HG03108 (cell line): ENCODE results near the gene ABCB11.
"Not testable (repeated sequence)": the region's sequence is repeated elsewhere in the genome, so short reads cannot be mapped to it uniquely, and the experiment has no call there.

Experiments used
- ATAC-seq: cut with Tn5 transposase; IDR thresholded peaks from one replicate; pipeline ENCODE4 v1.9.1; 2021; ENCODE audit warnings: moderate library complexity; ENCODE audit not compliant: unreplicated experiment

Gene ABCB11

GRCh38 chr2:169031202-169031601 lies at the start of gene ABCB11:
TSS of gene ABCB11 (minus strand) at chr2:169031324. CDS start at chr2:169018125, 13,199 bp downstream.
- ATAC-seq: no peak

DNA sequence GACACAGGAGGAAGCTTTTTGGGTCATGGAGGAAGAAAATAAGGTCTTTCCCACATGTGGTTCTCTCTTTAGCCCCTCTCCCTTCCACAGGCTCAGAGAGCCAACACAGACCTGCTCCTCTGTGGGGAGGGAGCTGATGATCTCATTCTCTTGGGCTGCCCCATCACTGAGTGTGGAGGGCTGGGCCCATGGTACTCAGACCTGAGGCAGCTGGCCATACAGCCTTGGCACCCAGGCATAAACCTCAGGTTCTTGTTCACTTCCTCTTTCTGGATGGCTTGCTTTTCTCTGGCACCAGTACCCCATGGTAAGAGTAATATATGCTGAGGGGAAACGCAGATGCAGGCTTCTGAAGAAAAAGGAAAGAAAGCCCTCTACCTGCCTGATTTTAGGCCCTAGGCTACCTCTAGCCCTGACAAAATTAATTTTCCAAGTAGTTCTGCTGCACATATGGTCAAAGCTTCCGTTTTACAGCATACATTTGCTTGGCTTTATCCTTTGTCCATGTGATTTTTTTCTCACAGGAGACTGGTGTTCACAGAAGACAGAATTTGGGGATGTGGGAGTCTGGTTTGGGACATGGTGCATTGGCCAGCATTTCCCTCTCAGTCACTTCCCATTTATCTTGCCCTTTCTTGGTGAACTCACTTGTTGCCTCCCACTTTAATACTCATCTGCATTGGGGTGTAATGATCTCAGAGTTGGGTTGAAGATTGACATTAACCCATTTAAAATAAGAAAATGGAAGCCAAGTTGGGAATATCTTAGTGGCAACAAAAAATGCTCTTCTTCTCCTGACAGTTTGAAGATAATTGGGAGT lies 49.3 kb upstream of the ABCB11 start:
- ATAC-seq: peak; percentile 91

GRCh38 chr2:169077674-169078240 lies 46.6 kb upstream of the ABCB11 start:
- no peak for ATAC-seq

GRCh38 chr2:169073963-169074751 lies 43.0 kb upstream of the ABCB11 start:
- ATAC-seq: no peak

- ATAC-seq: no peak
Measured at GRCh38 chr2:169073211-169073962, 42.3 kb upstream of the ABCB11 start.

DNA sequence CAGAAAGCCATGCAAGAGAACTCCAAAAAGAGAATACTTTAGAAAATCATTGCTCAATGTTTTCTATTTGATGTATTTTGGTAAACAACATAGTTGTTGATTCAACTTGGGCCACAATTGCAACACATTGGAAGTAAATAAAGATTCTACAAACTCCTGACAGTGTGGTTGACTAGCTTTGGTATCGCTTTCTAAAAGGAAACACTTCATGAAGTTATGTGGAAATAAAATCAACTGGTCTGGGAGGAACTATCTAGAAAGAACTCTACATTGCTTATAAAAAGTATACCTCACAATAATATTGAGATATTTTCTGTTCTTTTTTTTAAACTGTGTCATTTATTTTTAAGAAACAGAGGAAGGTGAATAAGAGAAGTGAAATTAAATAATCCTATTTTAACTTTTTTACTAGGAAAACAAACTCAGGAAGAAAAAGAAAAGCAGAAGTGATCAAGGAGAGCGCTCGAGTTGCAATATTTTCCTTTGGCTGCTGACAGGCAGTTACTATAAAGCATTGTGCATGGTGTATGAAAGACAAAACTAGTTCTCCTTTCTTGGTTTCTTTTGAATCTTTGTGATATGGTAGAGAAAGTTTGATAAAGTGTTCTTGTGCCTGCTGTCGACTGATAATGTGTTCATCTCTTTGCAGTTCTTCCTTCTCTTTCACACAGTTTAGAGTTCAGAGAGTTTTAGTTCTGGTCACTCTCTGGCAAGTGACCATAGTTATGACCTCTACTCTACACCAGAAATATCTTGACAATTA lies 41.2 kb upstream of the ABCB11 start:
- ATAC-seq: no peak

DNA sequence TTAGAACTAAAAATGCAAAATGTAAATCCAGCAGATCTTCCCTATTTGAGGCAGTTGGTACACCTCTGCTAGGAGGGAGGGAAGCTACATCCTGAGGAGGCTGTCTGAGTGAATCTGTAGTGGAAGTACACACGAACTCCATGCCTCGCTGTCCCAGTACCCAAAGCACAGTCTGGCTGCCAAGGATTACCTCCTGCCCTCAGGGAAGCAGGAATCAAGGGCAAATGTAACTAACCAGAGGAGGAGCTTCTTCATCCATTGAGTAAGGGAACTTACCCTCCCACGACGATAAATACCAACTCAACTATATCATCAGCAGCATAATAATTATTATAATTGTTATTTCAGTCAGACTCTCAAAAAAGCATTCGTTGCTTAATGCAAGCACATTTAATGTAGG lies 40.3 kb upstream of the ABCB11 start:
- ATAC-seq: no peak

GRCh38 chr2:169069833-169070232 lies 38.7 kb upstream of the ABCB11 start:
- ATAC-seq: no peak

DNA sequence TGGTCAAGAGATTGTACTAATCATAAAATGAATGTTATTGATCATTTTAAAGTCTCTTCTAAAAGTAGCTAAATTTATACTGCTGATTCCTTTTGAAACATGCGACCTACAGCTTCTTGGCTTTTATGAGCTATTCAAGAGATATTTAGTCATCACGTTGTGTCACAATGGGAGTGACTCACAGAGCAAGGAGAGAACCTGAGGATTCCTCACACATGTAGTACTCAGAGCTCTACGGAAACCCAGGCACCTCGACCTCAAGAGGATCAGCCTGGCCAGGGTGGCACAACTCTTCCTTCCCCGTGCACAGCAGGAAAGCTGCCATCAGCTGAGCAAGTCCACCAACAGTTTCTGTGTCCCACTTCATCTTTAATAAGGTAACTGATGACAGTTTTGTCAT lies 38.2 kb upstream of the ABCB11 start, which contains the start of gene DHRS9:
Gene DHRS9, plus strand, starts transcription at position 223 of the 400 bp plus-strand sequence. CDS start 12,019 bp downstream, outside the sequence.
- no peak for ATAC-seq

- no peak for ATAC-seq
Measured at GRCh38 chr2:169066897-169067296, 35.8 kb upstream of the ABCB11 start.

DNA sequence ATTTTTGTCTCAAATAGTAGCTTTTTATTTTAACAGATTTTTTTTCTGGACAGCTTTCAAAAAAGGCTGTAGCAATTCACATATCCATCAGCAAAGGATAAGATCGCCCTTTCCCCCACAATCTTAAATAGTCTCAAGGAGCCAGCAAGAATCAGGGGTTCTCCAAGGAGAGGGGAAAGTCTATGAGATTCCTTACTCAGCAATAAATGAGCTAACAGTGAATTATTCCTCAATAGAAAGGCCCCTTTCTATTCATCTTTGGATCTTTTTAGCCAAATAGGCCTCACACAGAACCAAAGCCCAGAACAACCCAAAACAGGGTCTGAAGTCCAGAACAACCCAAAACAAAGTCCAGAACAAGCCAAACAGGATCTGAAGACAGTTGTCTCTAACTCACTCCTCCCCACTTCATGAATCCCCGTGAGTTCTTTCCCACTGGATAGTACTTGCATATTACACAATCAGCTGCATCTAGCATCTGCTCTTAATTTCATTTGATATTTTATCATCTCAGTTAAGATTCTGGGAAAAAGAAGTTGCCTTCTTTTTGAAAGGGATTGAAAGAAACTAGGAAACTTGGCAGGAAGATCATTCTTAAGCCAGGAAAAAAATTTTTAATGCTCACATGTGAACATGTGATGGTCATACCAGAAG lies 34.9 kb upstream of the ABCB11 start:
- no peak for ATAC-seq

DNA sequence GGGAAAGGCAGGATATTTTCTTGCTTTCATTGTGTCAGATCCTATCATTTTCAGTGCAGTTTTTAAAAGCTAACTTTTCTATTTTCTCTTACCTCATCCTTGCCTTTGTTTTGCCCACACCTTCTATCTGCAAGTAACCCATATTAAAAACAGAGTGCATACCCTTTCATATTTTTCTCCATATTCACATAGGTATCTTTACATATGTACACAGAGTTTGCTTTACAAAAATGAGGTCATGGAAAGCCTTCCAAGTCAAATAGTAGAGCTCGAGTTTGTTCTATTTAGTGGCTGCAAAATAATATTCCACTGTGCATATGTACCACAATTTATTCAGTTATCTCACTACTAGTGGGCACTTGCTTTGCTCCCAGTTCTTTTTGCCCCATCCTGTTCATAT lies 34.3 kb upstream of the ABCB11 start:
- no peak for ATAC-seq

DNA sequence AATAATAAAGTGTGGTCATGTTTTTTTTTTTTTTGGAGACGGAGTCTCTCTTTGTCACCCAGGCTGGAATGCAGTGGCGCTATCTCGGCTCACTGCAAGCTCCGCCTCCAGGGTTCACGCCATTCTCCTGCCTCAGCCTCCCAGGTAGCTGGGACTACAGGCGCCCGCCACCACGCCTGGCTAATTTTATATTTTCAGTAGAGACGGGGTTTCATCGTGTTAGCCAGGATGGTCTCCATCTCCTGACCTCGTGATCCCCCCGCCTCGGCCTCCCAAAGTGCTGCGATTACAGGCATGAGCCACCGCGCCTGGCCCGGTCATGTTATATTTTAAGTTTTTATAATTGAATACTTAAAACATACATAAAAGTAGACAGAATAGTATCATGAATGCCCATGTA lies 33.1 kb upstream of the ABCB11 start:
- ATAC-seq: not testable (repeated sequence)

DNA sequence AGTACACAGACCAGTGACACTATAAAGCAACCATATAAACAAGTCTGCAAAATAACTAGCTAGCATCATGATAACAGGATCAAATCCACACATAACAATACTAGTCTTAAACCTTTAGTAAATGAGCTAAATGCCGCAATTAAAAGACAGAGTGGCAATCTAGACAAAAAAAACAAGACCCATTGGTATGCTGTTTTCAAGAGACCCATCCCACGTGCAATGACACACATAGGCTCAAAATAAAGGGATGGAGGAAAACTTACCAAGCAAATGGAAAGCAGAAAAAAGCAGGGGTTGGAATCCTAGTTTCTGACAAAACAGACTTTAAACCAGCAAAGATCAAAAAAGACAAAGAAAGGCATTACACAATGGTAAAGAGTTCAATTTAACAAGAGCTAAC lies 23.5 kb upstream of the ABCB11 start:
- not testable (repeated sequence) for ATAC-seq

DNA sequence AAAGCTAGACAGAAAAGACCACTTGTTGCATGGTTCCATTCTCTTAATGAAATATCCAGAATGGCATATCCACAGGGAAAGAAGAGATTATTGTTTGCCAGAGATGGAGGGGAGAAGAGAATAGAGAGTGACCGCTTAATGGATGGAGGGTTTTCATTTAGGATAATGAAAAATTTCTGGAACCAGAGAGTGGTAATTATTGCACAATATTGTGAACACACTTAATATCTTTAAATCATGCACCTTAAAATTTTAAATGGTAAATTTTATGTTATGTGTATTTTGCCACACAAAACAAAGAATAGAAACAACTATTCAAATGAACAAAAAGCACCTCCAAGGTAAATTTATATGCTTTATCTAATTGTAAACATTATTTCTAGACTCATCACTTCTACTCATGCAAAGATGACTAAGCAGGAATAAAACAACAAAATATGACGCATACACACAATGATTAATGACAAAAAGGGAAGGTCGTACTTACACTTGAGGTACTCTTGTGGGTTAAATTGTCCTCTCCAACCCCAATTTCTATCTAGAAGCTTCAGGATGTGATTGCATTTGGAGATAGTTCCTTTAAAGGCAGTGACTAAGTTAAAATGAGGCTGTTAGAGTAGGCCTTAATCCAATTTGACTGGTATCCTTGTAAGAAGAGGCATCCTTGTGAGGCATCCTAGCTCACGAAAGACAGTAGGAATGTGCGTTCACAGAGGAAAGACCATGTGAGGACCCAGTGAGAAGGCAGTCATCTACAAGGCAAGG lies 19.5 kb upstream of the ABCB11 start:
- no peak for ATAC-seq

DNA sequence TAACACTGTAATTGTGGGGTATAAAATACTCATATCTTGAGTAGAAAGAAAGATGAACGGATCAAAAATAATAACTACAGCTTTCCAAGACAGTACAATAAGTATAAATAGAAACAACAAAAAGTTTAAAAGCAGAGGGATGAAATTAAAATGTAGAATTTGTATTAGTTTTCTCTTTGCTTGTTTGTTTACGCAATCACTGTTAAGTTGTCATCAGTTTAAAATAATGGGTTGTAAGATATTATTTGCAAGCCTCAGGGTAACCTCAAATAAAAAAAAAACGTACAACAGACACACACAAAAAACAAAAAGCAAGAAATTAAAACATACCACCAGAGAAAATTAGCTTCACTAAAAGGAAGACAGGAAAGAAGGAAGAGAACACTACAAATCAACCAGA lies 18.0 kb upstream of the ABCB11 start:
- ATAC-seq: no peak

GRCh38 chr2:169047256-169048250 lies 16.4 kb upstream of the ABCB11 start:
- no peak for ATAC-seq
